Measurements from ENCODE around the gene HOXB9. TPM values are rescaled to one million over a fixed set of nuclear protein-coding genes. Genes with fewer than 3 reads are reported as not detected.

Gene HOXB9
- total RNA-seq, result not detected

DNA sequence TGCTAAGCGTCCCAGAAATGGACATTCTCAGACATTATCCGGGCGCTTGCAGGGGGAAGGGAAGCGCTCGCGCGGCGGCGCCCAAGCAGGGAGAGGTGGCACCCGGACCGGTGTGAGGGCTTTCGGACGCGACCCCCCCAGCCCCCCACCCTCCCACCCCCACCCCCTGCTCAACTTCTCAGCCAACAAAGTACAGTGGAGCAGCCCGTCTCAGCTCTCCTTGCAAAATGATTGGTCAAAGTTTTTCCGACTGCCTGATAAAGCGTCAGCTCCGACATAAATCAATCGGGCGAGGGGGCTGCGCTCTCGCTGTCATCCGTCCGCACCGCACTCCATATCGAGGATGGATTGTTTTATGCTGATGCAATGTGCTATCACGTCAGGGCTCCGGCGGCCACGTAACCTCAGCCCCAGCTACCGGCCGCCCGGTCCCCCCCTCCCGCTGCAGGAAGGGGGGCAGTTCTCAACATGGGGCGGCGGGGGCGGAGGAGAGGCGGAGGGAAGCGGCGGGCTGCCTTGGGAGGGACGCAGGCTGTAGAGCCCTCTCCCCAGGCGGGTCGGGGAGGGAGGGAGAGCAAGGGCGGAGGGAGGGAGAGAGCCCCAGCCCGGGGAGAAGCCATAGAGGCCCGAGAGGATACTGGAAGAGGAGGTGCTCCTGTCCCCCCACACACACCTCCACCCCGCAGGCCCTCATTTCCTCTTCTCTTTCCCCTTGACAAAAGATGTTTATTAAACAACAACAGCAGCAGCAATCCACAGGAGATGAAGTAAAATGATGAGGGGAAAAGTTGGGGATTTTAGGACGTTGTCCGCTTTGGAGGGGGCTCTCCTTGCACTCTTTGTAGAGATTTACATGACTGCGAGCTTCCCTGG is at the start of gene HOXB9:
Gene HOXB9, minus strand, starts transcription at position 114 of the 873 bp plus-strand sequence. Its CDS starts 89 bp downstream, at position 25.
- no peaks in the 10 kb centered on the region for H3K9me3 ChIP-seq
- H3K27me3 ChIP-seq, result peaks cover 100% of the 10 kb centered on the region
- WGBS, 2 donors (ENCODE audit: low coverage in 1 of 2), result 2 to 4% methylated on average over 5 to 20 of the region's 50 CpGs
- TF ChIP-seq, protein P1, sequence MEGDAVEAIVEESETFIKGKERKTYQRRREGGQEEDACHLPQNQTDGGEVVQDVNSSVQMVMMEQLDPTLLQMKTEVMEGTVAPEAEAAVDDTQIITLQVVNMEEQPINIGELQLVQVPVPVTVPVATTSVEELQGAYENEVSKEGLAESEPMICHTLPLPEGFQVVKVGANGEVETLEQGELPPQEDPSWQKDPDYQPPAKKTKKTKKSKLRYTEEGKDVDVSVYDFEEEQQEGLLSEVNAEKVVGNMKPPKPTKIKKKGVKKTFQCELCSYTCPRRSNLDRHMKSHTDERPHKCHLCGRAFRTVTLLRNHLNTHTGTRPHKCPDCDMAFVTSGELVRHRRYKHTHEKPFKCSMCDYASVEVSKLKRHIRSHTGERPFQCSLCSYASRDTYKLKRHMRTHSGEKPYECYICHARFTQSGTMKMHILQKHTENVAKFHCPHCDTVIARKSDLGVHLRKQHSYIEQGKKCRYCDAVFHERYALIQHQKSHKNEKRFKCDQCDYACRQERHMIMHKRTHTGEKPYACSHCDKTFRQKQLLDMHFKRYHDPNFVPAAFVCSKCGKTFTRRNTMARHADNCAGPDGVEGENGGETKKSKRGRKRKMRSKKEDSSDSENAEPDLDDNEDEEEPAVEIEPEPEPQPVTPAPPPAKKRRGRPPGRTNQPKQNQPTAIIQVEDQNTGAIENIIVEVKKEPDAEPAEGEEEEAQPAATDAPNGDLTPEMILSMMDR (IDR thresholded peaks at IDR 0.05), result no peak
- no peak for TF ChIP-seq EP300 (IDR thresholded peaks at IDR 0.05)
- peak within 1 kb of the TSS in 1 of 2 donors; percentile 41 for H3K4me3 ChIP-seq
- peaks cover 0 to 26% (median 23%) of the 10 kb centered on the region in 3 donors for H3K4me1 ChIP-seq
- no peak for ATAC-seq
- H3K27ac ChIP-seq, result no peak within 1 kb of the TSS
- H3K36me3 ChIP-seq, result no peaks in the 10 kb centered on the region

DNA sequence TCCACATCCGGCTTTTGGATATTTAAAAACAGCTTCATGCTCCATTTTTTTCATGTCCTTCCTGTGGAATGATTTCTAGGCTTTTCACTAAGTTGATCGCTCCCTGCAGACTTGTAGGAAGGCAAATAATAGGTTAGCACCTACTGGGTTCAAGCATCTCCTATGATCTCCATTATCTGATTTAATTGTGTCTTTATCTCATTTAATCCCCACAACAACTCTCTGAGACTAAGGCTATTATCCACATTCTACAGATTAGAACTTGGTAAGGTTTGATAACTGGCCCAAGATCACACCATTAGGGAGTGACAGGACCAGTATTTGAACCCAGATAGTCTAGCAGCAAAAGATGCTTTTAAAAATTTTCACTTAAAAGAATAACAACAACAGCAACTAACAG is 46.2 kb upstream of the HOXB9 start:
- peak overlapping the region in 1 of 2 donors; percentile 25 for H3K4me3 ChIP-seq
- ATAC-seq, result no peak
- WGBS, 2 donors (ENCODE audit: low coverage in 1 of 2), result 43 to 75% methylated on average over 1 to 2 of the region's 2 CpGs
- peaks cover 63% of the 10 kb centered on the region for H3K27me3 ChIP-seq
- TF ChIP-seq, protein P1 (IDR thresholded peaks at IDR 0.05), result no peak
- TF ChIP-seq EP300 (IDR thresholded peaks at IDR 0.05), result no peak
- peak overlapping the region in 1 of 4 donors; percentile 51 for H3K27ac ChIP-seq
- no peaks in the 10 kb centered on the region for H3K9me3 ChIP-seq
- no peaks in the 10 kb centered on the region for H3K36me3 ChIP-seq
- H3K4me1 ChIP-seq, result peaks cover 0 to 13% (median 0%) of the 10 kb centered on the region in 3 donors

DNA sequence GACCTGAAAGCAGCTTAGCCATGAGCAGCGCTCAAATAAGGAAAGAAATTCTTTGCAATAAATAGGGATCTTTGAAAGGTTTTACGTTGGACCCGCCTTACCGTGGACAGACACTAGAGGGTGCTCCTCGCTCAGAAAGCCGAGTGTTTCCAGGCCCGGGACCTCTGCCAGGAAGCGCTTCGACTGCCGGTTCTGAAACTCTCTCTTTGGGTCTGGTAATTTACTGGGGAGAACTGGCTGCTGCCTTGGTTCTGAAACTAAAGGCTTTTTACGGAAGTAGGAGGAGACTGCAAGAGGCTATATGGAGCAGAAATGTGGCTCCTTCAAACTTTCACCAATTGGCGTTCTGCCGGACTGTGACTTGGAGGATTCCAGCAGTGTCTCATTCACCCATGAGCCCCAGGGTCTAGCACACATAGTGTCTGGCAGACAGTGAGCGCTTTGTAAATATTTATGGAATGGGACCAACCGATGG is 45.6 kb upstream of the HOXB9 start:
- 0 to 2% methylated on average over 2 to 15 of the region's 15 CpGs for WGBS, 2 donors (ENCODE audit: low coverage in 1 of 2)
- H3K27ac ChIP-seq, result peak overlapping the region in 1 of 4 donors; percentile 51
- ATAC-seq, result peak; percentile 84
- peaks cover 63% of the 10 kb centered on the region for H3K27me3 ChIP-seq
- no peaks in the 10 kb centered on the region for H3K9me3 ChIP-seq
- H3K4me3 ChIP-seq, result peak overlapping the region; percentile 11 to 25
- H3K36me3 ChIP-seq, result no peaks in the 10 kb centered on the region
- TF ChIP-seq, protein P1 (IDR thresholded peaks at IDR 0.05), result peak; percentile 75 to 94 (median 86)
- no peak for TF ChIP-seq EP300 (IDR thresholded peaks at IDR 0.05)
- no peak for TF ChIP-seq POLR2A (IDR thresholded peaks at IDR 0.05)
- TF ChIP-seq POLR2AphosphoS5 (IDR thresholded peaks at IDR 0.05), result peak; percentile 52
- peaks cover 0 to 13% (median 0%) of the 10 kb centered on the region in 3 donors for H3K4me1 ChIP-seq

DNA sequence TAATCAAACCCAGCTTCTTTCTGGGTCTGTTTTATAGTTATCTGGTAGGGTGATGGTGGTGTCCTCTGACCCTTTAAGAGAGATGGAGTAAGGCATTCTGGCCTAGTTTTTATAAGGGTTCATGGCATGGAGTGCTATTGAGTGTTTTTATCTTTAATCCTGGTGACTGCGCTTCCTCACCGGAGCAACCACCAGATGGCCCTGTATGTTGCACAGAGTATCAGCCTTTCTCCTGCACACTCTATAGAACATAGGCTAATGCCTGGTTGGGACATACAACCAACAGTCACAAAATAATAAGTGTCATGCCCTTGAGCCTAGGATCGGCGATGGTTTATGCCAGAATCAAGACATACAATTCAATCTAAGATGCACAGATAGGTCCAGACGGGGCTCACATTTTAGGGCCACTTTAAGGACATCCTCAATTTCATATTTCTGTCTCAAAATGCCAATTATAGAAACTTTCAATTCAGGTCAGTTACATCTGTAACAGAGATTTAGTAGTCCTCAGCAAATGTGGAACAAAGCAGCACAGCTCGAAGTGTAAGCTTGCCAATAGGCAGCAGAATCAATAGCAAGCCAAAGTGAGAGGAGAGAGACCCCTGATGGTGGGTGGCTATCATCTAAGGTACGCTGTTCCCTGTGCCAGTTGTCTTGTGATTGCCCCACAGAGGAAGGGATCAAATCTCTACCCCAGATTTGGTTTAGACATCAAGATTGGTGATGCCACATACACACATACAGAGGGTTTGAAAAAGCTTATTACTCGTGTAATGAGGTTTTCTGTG is 37.2 kb upstream of the HOXB9 start:
- Histone ChIP-seq H3K4me3 (no peak overlapping the region), H3K27ac (no peak overlapping the region), H3K4me1 (no peaks in the 10 kb centered on the region), H3K9me3 (no peaks in the 10 kb centered on the region), H3K27me3 (peaks cover 93% of the 10 kb centered on the region), H3K36me3 (no peaks in the 10 kb centered on the region)
- no peak for ATAC-seq
- WGBS, 2 donors (ENCODE audit: low coverage in 1 of 2), result 63 to 86% methylated on average over 5 to 6 of the region's 8 CpGs
- TF ChIP-seq, protein P1 (IDR thresholded peaks at IDR 0.05), result no peak
- TF ChIP-seq POLR2A (IDR thresholded peaks at IDR 0.05) (no peak), POLR2AphosphoS5 (IDR thresholded peaks at IDR 0.05) (no peak), EP300 (IDR thresholded peaks at IDR 0.05) (no peak)
